ENCODE measurements around the gene CXCL11.
"Not testable (repeated sequence)": the region's sequence is repeated elsewhere in the genome, so short reads cannot be mapped to it uniquely, and the experiment has no call there.

Gene CXCL11

GRCh38 chr4:75998525-75999147 lies 37.2 kb downstream of the CXCL11 start:
- not testable (repeated sequence) for FAIRE-seq

- no peak for FAIRE-seq
These were observed 37.9 kb downstream of the CXCL11 start for GRCh38 chr4:75997946-75998345.

GRCh38 chr4:75997081-75997480 lies 38.8 kb downstream of the CXCL11 start:
- no peak for FAIRE-seq

- FAIRE-seq, result peak; percentile 84
These were observed 40.1 kb downstream of the CXCL11 start for GRCh38 chr4:75995727-75996126.

- no peak for FAIRE-seq
These were observed 43.4 kb downstream of the CXCL11 start for GRCh38 chr4:75992462-75992861.

- no peak for FAIRE-seq
These were observed 45.9 kb downstream of the CXCL11 start for GRCh38 chr4:75989846-75990528.

GRCh38 chr4:75985116-75985515 lies 50.8 kb downstream of the CXCL11 start:
- FAIRE-seq, result no peak

Measured in islet of Langerhans (tissue), 1 donor.